OCI-LY1 (cell line): ENCODE data around the gene FOXJ3.

ENCODE experiments used
- H2AFZ ChIP-seq: fragments of 200-600 bp; sonication (generic), shearing (Covaris generic); 2 replicates; pipeline ENCODE4 v1.6.0; 2014; ENCODE audit warnings: antibody characterized with exemption, mild to moderate bottlenecking, low read length
- H3F3A ChIP-seq: fragments of 200-600 bp; sonication (generic), shearing (Covaris generic); 2 replicates; pipeline ENCODE4 v1.6.0; 2014; ENCODE audit warnings: mild to moderate bottlenecking, antibody characterized with exemption, low read length, moderate library complexity; ENCODE audit not compliant: insufficient read depth
- H3K27ac ChIP-seq: fragments of 200-600 bp; sonication (generic); 2 replicates; pipeline ENCODE4 v1.5.1; 2014; ENCODE audit warnings: low read length, mixed run types, mild to moderate bottlenecking, low read depth; ENCODE audit not compliant: poor library complexity, severe bottlenecking
- H3K27me3 ChIP-seq: fragments of 200-600 bp; sonication (generic); 2 replicates; pipeline ENCODE4 v1.6.0; 2014; ENCODE audit warnings: antibody characterized with exemption, mild to moderate bottlenecking, low read length, moderate library complexity; ENCODE audit not compliant: insufficient read depth
- H3K36me3 ChIP-seq: fragments of 200-600 bp; sonication (generic); 2 replicates; pipeline ENCODE4 v1.6.1; 2014; ENCODE audit warnings: mild to moderate bottlenecking, antibody characterized with exemption, low read length, moderate library complexity, mixed read lengths; ENCODE audit not compliant: insufficient read depth
- H3K4me1 ChIP-seq: fragments of 200-600 bp; sonication (generic); 2 replicates; pipeline ENCODE4 v1.5.1; 2014; ENCODE audit warnings: mild to moderate bottlenecking, low read length, moderate library complexity; ENCODE audit not compliant: insufficient read depth, severe bottlenecking
- H3K4me2 ChIP-seq: fragments of 200-600 bp; sonication (generic), shearing (Covaris generic); 2 replicates; pipeline ENCODE4 v1.6.1; 2014; ENCODE audit warnings: low read length
- H3K4me3 ChIP-seq: fragments of 200-600 bp; sonication (generic); 2 replicates; pipeline ENCODE4 v1.5.1; 2014; ENCODE audit warnings: low read length, low read depth, mild to moderate bottlenecking, mixed read lengths; ENCODE audit not compliant: poor library complexity, severe bottlenecking
- H3K79me2 ChIP-seq: fragments of 200-600 bp; shearing (Covaris generic); 2 replicates; pipeline ENCODE4 v1.6.1; 2016; ENCODE audit warnings: mixed run types, low read length, mixed read lengths; ENCODE audit not compliant: insufficient read depth
- H3K9ac ChIP-seq: fragments of 200-600 bp; sonication (generic), shearing (Covaris generic); 2 replicates; pipeline ENCODE4 v1.6.1; 2014; ENCODE audit warnings: mild to moderate bottlenecking, low read length, mixed read lengths
- H3K9me2 ChIP-seq: fragments of 200-600 bp; sonication (generic), shearing (Covaris generic); 2 replicates; pipeline ENCODE4 v1.6.1; 2014; ENCODE audit warnings: low read depth, mild to moderate bottlenecking, low read length, mixed read lengths
- H3K9me3 ChIP-seq: fragments of 200-600 bp; shearing (Covaris generic); 2 replicates; pipeline ENCODE4 v1.6.1; 2014; ENCODE audit warnings: low read length, mixed read lengths
- H4K20me1 ChIP-seq: fragments of 200-600 bp; sonication (generic), shearing (Covaris generic); 2 replicates; pipeline ENCODE4 v1.6.0; 2016; ENCODE audit warnings: mild to moderate bottlenecking, low read length; ENCODE audit not compliant: insufficient read depth
- CTCF ChIP-seq: fragments of 200-600 bp; sonication (generic), shearing (Covaris generic); IDR thresholded peaks from 2 replicates; pipeline ENCODE4 v1.5.1; 2017; ENCODE audit warnings: mild to moderate bottlenecking, antibody characterized with exemption, low read length, moderate library complexity, mixed read lengths
- EZH2 ChIP-seq: fragments of 200-600 bp; sonication (generic), shearing (Covaris generic); IDR thresholded peaks from 2 replicates; pipeline ENCODE4 v1.8.0; 2017; ENCODE audit warnings: borderline replicate concordance, mixed run types, mild to moderate bottlenecking, antibody characterized with exemption, low read length, moderate library complexity, mixed read lengths

Gene FOXJ3

GRCh38 chr1:42306977-42307376 is 28.1 kb downstream of the FOXJ3 start:
- Histone ChIP-seq H3K27ac (no peak overlapping the region), H4K20me1 (no peaks in the 10 kb centered on the region), H3K9ac (no peak overlapping the region), H3K4me1 (no peaks in the 10 kb centered on the region), H3K36me3 (peaks cover 59% of the 10 kb centered on the region), H3K27me3 (no peaks in the 10 kb centered on the region), H3K79me2 (peaks cover 43% of the 10 kb centered on the region), H3K9me3 (peaks cover 16% of the 10 kb centered on the region), H3K4me3 (no peak overlapping the region), H2AFZ (no peak overlapping the region), H3K9me2 (no peaks in the 10 kb centered on the region), H3K4me2 (no peak overlapping the region), H3F3A (no peaks in the 10 kb centered on the region)
- TF ChIP-seq CTCF (no peak), EZH2 (no peak)

- Histone ChIP-seq H3K4me1 (no peaks in the 10 kb centered on the region), H3K9me2 (no peaks in the 10 kb centered on the region), H3K4me2 (no peak overlapping the region), H3K27ac (no peak overlapping the region), H3K36me3 (peaks cover 61% of the 10 kb centered on the region), H3K4me3 (no peak overlapping the region), H3K79me2 (peaks cover 29% of the 10 kb centered on the region), H4K20me1 (no peaks in the 10 kb centered on the region), H3F3A (no peaks in the 10 kb centered on the region), H3K9me3 (peaks cover 22% of the 10 kb centered on the region), H2AFZ (no peak overlapping the region), H3K9ac (no peak overlapping the region), H3K27me3 (no peaks in the 10 kb centered on the region)
- TF ChIP-seq EZH2 (no peak), CTCF (no peak)
Observed at GRCh38 chr1:42305639-42306038, 29.4 kb downstream of the FOXJ3 start.

DNA sequence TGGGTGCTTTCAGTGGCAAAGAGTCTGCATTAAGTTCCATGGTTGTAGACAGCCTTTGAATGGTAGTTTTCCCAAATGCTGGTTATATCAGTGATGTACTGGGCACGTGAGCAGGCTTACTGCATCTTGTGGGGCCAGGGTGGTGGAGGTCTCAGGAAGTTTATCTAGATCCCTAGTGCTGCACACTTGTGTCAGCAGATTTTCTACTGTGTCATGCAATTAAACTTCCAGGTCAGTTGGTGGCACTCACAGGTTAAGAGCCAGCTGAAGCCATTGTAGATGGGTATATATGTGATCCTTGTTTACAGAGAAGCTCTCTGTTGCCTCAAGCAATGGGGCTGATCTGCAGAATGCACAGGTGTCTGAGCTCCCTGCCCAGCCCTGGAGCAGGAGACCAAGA is 33.0 kb downstream of the FOXJ3 start:
- TF ChIP-seq CTCF, result no peak
- Histone ChIP-seq H3K36me3 (peaks cover 49% of the 10 kb centered on the region), H3K9me2 (no peaks in the 10 kb centered on the region), H3K79me2 (peaks cover 25% of the 10 kb centered on the region), H3K27ac (no peak overlapping the region), H3K4me1 (no peaks in the 10 kb centered on the region), H3K4me3 (no peak overlapping the region), H2AFZ (no peak overlapping the region), H3F3A (no peaks in the 10 kb centered on the region), H3K9me3 (peaks cover 25% of the 10 kb centered on the region), H3K27me3 (no peaks in the 10 kb centered on the region), H4K20me1 (no peaks in the 10 kb centered on the region), H3K4me2 (no peak overlapping the region), H3K9ac (no peak overlapping the region)
